Measurements from ENCODE around the gene TLR8. TPM values are rescaled to one million over a fixed set of nuclear protein-coding genes. Genes with fewer than 3 reads are reported as not detected.
A peak's percentile ranks its signal among the peaks of the same experiment; 100 is the strongest.
"Not testable (repeated sequence)": the region's sequence is repeated elsewhere in the genome, so short reads cannot be mapped to it uniquely, and the experiment has no call there.

Gene TLR8
- total RNA-seq, 1 experiment from 2014 or later, result not detected

GRCh38 chrX:12946406-12946805, 40.0 kb downstream of the TLR8 start:
- DNase-seq (ENCODE audit: low read depth), result no peak

DNA sequence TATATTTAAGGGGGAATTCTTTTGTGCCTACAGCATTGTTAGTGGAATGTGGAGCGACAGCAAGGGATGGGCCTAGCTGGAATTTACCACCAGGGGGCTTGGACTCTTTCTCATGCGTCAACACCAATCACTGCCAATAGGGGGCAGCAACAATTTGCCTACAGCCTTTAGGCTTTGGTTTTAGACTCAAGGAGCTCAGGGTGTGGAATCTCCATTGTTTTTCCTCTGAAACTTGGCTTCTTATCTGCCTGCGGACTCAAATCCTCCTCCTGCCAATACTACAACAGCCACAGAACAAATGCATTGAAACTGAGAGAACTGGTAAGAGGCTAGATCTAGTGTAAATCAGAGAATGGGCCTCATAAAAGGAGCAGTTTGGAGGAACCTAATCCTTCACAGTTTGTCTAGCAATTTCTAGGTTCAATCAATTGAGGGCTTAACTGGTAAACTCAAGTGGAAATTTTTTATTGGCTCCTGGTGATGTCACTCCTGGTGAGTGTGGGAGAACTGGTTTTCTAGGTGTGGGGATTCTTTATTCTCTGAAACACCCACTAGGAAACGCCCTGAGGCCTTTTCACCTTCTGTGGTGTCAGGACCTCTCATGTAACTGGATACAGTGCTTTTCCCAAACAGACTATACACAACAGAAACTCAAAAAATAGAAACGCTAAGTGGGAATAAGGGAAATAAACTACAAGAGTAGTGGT, 40.6 kb downstream of the TLR8 start:
- DNase-seq (ENCODE audit: low read depth), result peak; percentile 85

DNA sequence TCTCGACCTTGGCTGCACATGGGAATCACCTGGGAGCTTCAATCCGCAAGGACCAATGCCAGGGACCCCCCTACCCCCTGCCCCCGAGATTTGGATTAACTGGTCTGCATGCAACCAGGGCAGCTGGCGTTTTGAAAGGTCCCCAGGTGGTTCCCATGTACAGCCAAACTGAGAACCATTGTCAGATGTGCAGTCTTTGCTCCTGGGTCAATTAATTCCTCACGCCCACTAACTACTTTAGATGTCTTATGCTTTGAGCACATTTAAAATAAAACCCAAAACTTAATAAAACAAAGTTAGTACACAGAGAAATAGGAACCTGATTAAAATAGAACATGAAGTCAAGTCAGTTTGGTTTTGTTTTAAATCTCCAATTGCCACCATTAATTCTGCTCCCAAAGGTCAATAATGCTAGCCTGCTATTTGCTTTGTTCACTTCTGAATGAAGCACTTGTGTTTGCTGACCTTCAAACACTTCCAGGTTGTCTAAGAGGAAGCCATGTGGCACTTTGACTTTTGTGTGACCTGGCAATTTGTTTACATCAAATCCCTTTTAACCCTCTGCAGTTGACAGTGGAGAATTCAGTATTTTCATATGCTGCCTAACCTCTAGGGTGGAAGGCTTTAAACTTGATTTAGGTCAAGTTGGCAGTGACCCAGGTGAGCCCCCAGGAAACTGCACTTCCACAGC, 41.3 kb downstream of the TLR8 start:
- no peak for DNase-seq (ENCODE audit: low read depth)

DNA sequence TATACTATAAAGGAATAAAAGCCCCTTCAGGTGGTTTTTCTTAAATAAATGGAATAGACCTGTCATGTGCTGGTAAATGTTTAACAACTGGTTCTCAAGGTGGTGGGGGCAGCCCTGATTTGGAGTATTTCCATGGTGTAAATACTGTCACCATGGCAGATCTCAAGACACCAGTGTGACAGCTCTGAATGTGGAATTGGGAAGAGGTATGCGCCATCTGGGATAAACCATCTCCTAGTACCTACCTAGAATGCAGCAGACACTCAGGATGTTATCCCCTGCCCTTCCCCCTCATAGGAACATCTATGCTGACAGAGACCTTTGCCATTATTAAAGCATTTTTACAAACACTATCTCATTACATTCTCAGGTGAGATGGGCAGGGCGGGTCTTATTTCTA, 42.1 kb downstream of the TLR8 start:
- DNase-seq (ENCODE audit: low read depth), result no peak

DNA sequence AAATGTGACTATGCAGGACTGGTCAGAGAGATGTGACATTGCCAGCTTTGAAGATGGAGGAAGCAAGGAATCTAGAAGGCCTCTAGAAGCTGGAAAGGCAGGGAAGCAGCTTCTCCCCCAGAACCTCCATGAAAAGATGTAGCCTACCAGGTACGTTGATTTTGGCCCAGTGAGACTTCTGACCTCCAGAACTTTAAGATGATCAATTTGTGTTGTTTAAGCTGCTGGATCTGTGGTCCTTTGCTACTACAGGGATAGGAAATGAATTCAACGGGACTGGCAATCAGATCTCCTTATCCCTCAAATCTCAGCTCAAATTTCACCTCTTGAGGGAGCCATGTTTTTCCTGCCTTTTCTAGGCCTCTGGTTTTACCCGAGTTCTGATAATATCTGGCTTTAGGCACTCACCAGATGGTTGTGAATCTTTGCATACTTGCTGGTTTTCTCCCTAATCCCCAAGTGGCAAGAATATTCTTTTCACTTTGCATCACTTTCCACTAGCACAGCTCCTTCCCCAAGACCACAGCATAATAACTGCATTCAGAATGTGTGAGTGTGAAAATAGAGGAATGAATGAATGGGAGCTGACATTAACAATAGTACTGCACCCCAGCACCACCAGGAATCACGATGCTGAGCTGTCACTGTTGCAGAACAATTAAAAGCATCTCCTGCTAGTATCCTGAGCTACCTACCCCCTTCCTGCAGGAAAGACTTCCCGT, 42.9 kb downstream of the TLR8 start:
- DNase-seq (ENCODE audit: low read depth), result peak; percentile 48

GRCh38 chrX:12949927-12950656, 43.7 kb downstream of the TLR8 start:
- peak; percentile 86 for DNase-seq (ENCODE audit: low read depth)

GRCh38 chrX:12950851-12951594, 44.6 kb downstream of the TLR8 start:
- DNase-seq (ENCODE audit: low read depth), result peak; percentile 27

DNA sequence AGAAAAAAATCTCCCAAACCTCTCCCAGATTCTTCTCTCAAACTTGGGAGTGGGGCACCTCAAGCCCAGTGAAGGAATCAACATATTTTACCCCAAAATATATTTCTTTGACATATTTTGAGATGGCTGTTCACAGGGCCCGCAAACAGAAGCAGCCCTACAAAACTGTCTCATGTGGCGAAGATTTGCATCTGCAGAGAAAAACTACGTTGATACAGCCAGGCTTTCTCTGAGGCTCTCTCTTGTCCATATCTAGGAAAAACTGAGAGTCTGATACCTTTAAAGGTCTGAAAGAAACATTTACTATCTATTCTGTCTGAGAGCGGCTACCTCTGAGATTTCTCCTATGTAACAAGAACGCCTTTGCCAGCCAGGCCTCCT, 45.2 kb downstream of the TLR8 start:
- no peak for DNase-seq (ENCODE audit: low read depth)

GRCh38 chrX:12953420-12953819, 47.0 kb downstream of the TLR8 start:
- DNase-seq (ENCODE audit: low read depth), result no peak

GRCh38 chrX:12954376-12954775, 48.0 kb downstream of the TLR8 start:
- DNase-seq (ENCODE audit: low read depth), result no peak

DNA sequence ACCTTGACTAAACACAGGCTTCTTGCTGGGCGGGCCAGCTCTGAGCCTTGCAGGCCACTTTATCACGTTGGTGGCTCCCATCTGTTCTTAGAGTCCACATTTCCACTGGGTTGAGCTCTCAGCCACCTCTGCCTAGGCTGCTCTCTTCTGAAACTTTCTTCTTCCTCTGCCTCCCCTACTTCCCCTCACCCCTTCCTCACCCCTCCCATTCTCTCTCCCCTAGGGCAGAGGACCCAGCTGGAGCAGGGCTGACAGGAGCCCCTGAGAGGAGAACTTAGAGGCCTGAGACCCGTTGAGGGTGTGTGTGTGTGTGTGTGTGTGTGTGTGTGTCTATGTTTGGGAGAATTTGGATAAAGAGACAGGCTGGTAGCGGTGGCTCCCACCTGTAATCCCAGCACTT, 48.6 kb downstream of the TLR8 start:
- no peak for DNase-seq (ENCODE audit: low read depth)

DNA sequence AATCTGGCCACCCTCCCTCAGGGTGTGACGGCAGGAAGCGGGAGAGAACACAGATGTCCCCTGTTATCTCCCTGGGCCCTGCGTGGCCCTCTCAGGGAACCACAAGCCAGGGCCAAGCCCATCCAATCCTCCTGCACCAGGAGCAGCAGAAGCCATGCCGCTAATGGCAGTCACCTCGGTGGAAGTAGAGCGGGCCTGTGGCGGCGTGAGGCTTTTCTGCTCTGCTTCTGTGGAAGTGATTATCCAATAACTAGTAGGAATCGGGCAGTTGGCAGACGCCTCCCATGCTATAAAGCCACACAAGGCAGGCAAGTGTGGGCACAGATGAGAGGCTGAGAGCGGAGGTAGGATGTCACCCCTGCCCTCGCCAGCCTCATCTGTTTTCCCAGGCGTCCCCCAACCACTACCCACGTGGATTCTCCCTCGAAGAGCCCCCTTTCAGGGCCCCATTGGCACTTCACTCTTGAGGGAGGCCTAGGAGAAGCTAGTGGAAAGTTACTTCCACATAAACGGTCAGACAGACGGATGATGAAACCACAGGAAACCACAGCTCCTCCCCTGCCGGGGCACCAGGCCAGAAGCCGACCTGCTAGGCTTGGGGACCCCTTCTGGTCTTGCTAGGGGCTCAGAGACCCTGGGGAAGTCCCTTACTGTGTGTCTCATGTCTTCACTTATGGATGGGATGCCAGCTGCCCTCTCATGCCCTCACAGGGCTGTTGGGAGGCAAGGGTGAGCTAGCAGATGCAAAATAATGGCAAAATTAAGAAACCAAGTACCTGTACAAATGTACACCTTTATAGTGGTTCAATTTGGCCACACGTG, 49.7 kb downstream of the TLR8 start:
- peak; percentile 84 for DNase-seq (ENCODE audit: low read depth)

DNA sequence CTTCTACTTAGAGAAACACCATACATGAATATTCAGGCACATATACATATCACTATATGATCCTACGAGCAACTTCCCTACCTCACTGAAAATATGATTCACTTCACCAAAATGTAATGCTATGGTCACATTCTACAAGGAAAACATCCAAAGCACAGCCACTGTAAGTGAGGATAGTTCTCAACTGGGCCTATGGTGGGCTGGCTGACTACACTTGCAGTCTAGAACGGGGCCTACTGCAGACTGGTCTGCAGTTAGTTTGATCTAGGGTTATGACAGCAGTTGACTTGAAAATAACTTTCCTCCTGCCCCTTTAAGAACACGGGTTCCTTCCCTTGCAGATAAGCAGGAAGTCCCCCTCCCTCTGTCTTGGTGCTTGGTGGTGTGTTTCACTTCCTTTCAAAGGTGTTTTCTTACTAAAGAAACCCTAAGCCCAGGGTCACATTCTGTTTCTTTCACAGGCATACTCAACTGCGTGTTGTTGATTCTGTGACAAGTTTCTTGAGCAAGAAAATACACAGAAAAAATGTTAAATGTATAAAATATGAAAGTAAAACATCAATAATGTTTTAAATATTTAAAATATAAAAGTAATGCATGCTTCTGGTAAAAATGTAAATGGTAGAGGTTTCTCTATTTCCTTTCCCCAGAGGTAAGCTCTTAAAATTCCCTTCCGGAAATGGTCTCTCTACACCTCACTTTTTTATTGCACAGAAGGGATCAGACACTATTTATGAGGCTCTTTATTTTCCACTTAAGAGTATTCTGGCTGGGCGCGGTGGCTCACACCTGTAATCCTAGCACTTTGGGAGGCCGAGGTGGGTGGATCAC, 50.5 kb downstream of the TLR8 start:
- peak; percentile 76 for DNase-seq (ENCODE audit: low read depth)

DNA sequence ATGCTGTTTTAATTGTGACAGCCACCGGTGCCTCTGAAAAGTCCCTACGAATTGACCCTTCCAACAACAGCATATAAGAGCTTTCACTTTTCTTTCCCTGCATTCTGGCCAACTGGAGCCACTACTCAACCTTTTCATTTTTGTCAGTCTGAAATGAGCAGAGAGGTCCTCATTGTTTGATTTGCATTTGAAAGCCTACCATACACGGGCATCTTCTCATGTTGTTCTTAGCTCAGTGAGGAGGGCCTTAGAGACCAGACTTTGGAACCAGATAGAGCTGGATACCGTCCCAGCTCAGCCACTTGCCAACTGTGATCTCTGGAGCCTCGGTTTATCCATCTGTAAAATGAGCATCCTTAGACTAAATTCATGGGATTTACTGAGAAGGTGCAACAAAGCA, 51.6 kb downstream of the TLR8 start:
- DNase-seq (ENCODE audit: low read depth), result no peak

- DNase-seq (ENCODE audit: low read depth), result no peak
Measured at GRCh38 chrX:12958461-12958860, 52.0 kb downstream of the TLR8 start.

GRCh38 chrX:12961196-12961718, 54.8 kb downstream of the TLR8 start:
- no peak for DNase-seq (ENCODE audit: low read depth)

GRCh38 chrX:12962041-12962504, 55.7 kb downstream of the TLR8 start:
- no peak for DNase-seq (ENCODE audit: low read depth)

- not testable (repeated sequence) for DNase-seq (ENCODE audit: low read depth)
Measured at GRCh38 chrX:12963210-12963850, 56.9 kb downstream of the TLR8 start.
